Measurements from ENCODE around the gene DSG2.
A peak's percentile ranks its signal among the peaks of the same experiment; 100 is the strongest.

Gene DSG2

GRCh38 chr18:31497836-31498573 is at the start of gene DSG2:
DSG2 (plus strand) TSS chr18:31498177; CDS start chr18:31498252, 75 bp downstream.
- Histone ChIP-seq H3K4me1 (ENCODE audit: control insufficient read depth, low read depth, low read length) (peaks cover 16% of the 10 kb centered on the region), H3K36me3 (ENCODE audit: control insufficient read depth, low read depth, low read length) (no peaks in the 10 kb centered on the region), H3K27me3 (ENCODE audit: control insufficient read depth, insufficient read depth, low read length) (peaks cover 11% of the 10 kb centered on the region), H3K4me3 (ENCODE audit: low read length) (peak within 1 kb of the TSS; percentile 98), H3K9me3 (ENCODE audit: control insufficient read depth, low read depth, low read length) (no peaks in the 10 kb centered on the region), H3K9ac (ENCODE audit: low read length) (peak within 1 kb of the TSS; percentile 96), H3K27ac (ENCODE audit: low read length) (peak within 1 kb of the TSS; percentile 91)

GRCh38 chr18:31450409-31450808 is 47.6 kb upstream of the DSG2 start:
- no peaks in the 10 kb centered on the region for H3K36me3 ChIP-seq (ENCODE audit: control insufficient read depth, low read depth, low read length)
- H3K9me3 ChIP-seq (ENCODE audit: control insufficient read depth, low read depth, low read length) = no peaks in the 10 kb centered on the region
- H3K27me3 ChIP-seq (ENCODE audit: control insufficient read depth, insufficient read depth, low read length) = no peaks in the 10 kb centered on the region
- no peaks in the 10 kb centered on the region for H3K4me1 ChIP-seq (ENCODE audit: control insufficient read depth, low read depth, low read length)
- no peak overlapping the region for H3K27ac ChIP-seq (ENCODE audit: low read length)
- no peak overlapping the region for H3K4me3 ChIP-seq (ENCODE audit: low read length)
- no peak overlapping the region for H3K9ac ChIP-seq (ENCODE audit: low read length)

GRCh38 chr18:31451625-31452024 is 46.4 kb upstream of the DSG2 start:
- Histone ChIP-seq H3K27me3 (ENCODE audit: control insufficient read depth, insufficient read depth, low read length) (no peaks in the 10 kb centered on the region), H3K4me3 (ENCODE audit: low read length) (no peak overlapping the region), H3K9me3 (ENCODE audit: control insufficient read depth, low read depth, low read length) (no peaks in the 10 kb centered on the region), H3K9ac (ENCODE audit: low read length) (no peak overlapping the region), H3K36me3 (ENCODE audit: control insufficient read depth, low read depth, low read length) (no peaks in the 10 kb centered on the region), H3K4me1 (ENCODE audit: control insufficient read depth, low read depth, low read length) (no peaks in the 10 kb centered on the region), H3K27ac (ENCODE audit: low read length) (no peak overlapping the region)

- H3K4me1 ChIP-seq (ENCODE audit: control insufficient read depth, low read depth, low read length) = no peaks in the 10 kb centered on the region
These were observed 43.8 kb upstream of the DSG2 start for GRCh38 chr18:31454066-31454708.

GRCh38 chr18:31469629-31470028 is 28.3 kb upstream of the DSG2 start:
- no peaks in the 10 kb centered on the region for H3K4me1 ChIP-seq (ENCODE audit: control insufficient read depth, low read depth, low read length)
- H3K27ac ChIP-seq (ENCODE audit: low read length) = no peak overlapping the region
- no peaks in the 10 kb centered on the region for H3K9me3 ChIP-seq (ENCODE audit: control insufficient read depth, low read depth, low read length)
- no peak overlapping the region for H3K9ac ChIP-seq (ENCODE audit: low read length)
- H3K4me3 ChIP-seq (ENCODE audit: low read length) = no peak overlapping the region
- H3K36me3 ChIP-seq (ENCODE audit: control insufficient read depth, low read depth, low read length) = no peaks in the 10 kb centered on the region
- H3K27me3 ChIP-seq (ENCODE audit: control insufficient read depth, insufficient read depth, low read length) = no peaks in the 10 kb centered on the region

More at GRCh38 chr18:31454066-31454708, 43.8 kb upstream of the DSG2 start:
- Histone ChIP-seq H3K27me3 (ENCODE audit: control insufficient read depth, insufficient read depth, low read length) (no peaks in the 10 kb centered on the region), H3K9me3 (ENCODE audit: control insufficient read depth, low read depth, low read length) (no peaks in the 10 kb centered on the region), H3K27ac (ENCODE audit: low read length) (no peak overlapping the region), H3K9ac (ENCODE audit: low read length) (no peak overlapping the region), H3K36me3 (ENCODE audit: control insufficient read depth, low read depth, low read length) (no peaks in the 10 kb centered on the region), H3K4me3 (ENCODE audit: low read length) (no peak overlapping the region)

- no peaks in the 10 kb centered on the region for H3K4me1 ChIP-seq (ENCODE audit: control insufficient read depth, low read depth, low read length)
- no peak overlapping the region for H3K9ac ChIP-seq (ENCODE audit: low read length)
- H3K27ac ChIP-seq (ENCODE audit: low read length) = no peak overlapping the region
- H3K36me3 ChIP-seq (ENCODE audit: control insufficient read depth, low read depth, low read length) = no peaks in the 10 kb centered on the region
- H3K9me3 ChIP-seq (ENCODE audit: control insufficient read depth, low read depth, low read length) = peaks cover 4% of the 10 kb centered on the region
- no peaks in the 10 kb centered on the region for H3K27me3 ChIP-seq (ENCODE audit: control insufficient read depth, insufficient read depth, low read length)
- H3K4me3 ChIP-seq (ENCODE audit: low read length) = no peak overlapping the region
These were observed 19.3 kb upstream of the DSG2 start for GRCh38 chr18:31478688-31479087.

GRCh38 chr18:31482051-31482450 is 15.9 kb upstream of the DSG2 start:
- H3K27me3 ChIP-seq (ENCODE audit: control insufficient read depth, insufficient read depth, low read length) = no peaks in the 10 kb centered on the region
- no peak overlapping the region for H3K27ac ChIP-seq (ENCODE audit: low read length)
- H3K9me3 ChIP-seq (ENCODE audit: control insufficient read depth, low read depth, low read length) = peaks cover 4% of the 10 kb centered on the region
- no peak overlapping the region for H3K4me3 ChIP-seq (ENCODE audit: low read length)
- no peaks in the 10 kb centered on the region for H3K36me3 ChIP-seq (ENCODE audit: control insufficient read depth, low read depth, low read length)
- H3K9ac ChIP-seq (ENCODE audit: low read length) = no peak overlapping the region
- no peaks in the 10 kb centered on the region for H3K4me1 ChIP-seq (ENCODE audit: control insufficient read depth, low read depth, low read length)

- no peaks in the 10 kb centered on the region for H3K27me3 ChIP-seq (ENCODE audit: control insufficient read depth, insufficient read depth, low read length)
- H3K36me3 ChIP-seq (ENCODE audit: control insufficient read depth, low read depth, low read length) = no peaks in the 10 kb centered on the region
- no peak overlapping the region for H3K9ac ChIP-seq (ENCODE audit: low read length)
- H3K4me3 ChIP-seq (ENCODE audit: low read length) = no peak overlapping the region
- H3K4me1 ChIP-seq (ENCODE audit: control insufficient read depth, low read depth, low read length) = no peaks in the 10 kb centered on the region
- peaks cover 4% of the 10 kb centered on the region for H3K9me3 ChIP-seq (ENCODE audit: control insufficient read depth, low read depth, low read length)
- no peak overlapping the region for H3K27ac ChIP-seq (ENCODE audit: low read length)
These were observed 14.6 kb upstream of the DSG2 start for GRCh38 chr18:31483396-31483795.

GRCh38 chr18:31484461-31484860 is 13.5 kb upstream of the DSG2 start:
- Histone ChIP-seq H3K27me3 (ENCODE audit: control insufficient read depth, insufficient read depth, low read length) (no peaks in the 10 kb centered on the region), H3K9me3 (ENCODE audit: control insufficient read depth, low read depth, low read length) (no peaks in the 10 kb centered on the region), H3K36me3 (ENCODE audit: control insufficient read depth, low read depth, low read length) (no peaks in the 10 kb centered on the region), H3K4me1 (ENCODE audit: control insufficient read depth, low read depth, low read length) (no peaks in the 10 kb centered on the region), H3K9ac (ENCODE audit: low read length) (no peak overlapping the region), H3K27ac (ENCODE audit: low read length) (no peak overlapping the region), H3K4me3 (ENCODE audit: low read length) (no peak overlapping the region)

- no peak overlapping the region for H3K9ac ChIP-seq (ENCODE audit: low read length)
These were observed 11.8 kb upstream of the DSG2 start for GRCh38 chr18:31486165-31486564.

GRCh38 chr18:31487246-31488015 is 10.5 kb upstream of the DSG2 start:
- no peaks in the 10 kb centered on the region for H3K36me3 ChIP-seq (ENCODE audit: control insufficient read depth, low read depth, low read length)
- H3K4me1 ChIP-seq (ENCODE audit: control insufficient read depth, low read depth, low read length) = no peaks in the 10 kb centered on the region
- no peak overlapping the region for H3K4me3 ChIP-seq (ENCODE audit: low read length)
- H3K9ac ChIP-seq (ENCODE audit: low read length) = no peak overlapping the region
- no peaks in the 10 kb centered on the region for H3K27me3 ChIP-seq (ENCODE audit: control insufficient read depth, insufficient read depth, low read length)
- H3K9me3 ChIP-seq (ENCODE audit: control insufficient read depth, low read depth, low read length) = no peaks in the 10 kb centered on the region
- no peak overlapping the region for H3K27ac ChIP-seq (ENCODE audit: low read length)

More at GRCh38 chr18:31486165-31486564, 11.8 kb upstream of the DSG2 start:
- H3K4me1 ChIP-seq (ENCODE audit: control insufficient read depth, low read depth, low read length) = no peaks in the 10 kb centered on the region
- no peak overlapping the region for H3K4me3 ChIP-seq (ENCODE audit: low read length)
- H3K9me3 ChIP-seq (ENCODE audit: control insufficient read depth, low read depth, low read length) = no peaks in the 10 kb centered on the region
- H3K36me3 ChIP-seq (ENCODE audit: control insufficient read depth, low read depth, low read length) = no peaks in the 10 kb centered on the region
- no peak overlapping the region for H3K27ac ChIP-seq (ENCODE audit: low read length)
- no peaks in the 10 kb centered on the region for H3K27me3 ChIP-seq (ENCODE audit: control insufficient read depth, insufficient read depth, low read length)
